Measurements from ENCODE around the gene IGFBP6.

Gene IGFBP6

GRCh38 chr12:53069621-53070410, 27.7 kb upstream of the IGFBP6 start:
- DNase-seq (ENCODE audit: extremely low read depth, insufficient read length): no peak
- H3K27me3 ChIP-seq (replicated peaks; ENCODE audit: control insufficient read depth, insufficient read depth, low read length): no peaks in the 10 kb centered on the region
- H3K4me3 ChIP-seq (replicated peaks; ENCODE audit: low read depth, low read length): no peak overlapping the region
- peaks cover 24% of the 10 kb centered on the region for H3K36me3 ChIP-seq (ENCODE audit: control insufficient read depth, insufficient read depth, low read length)
- TF ChIP-seq, protein P1, sequence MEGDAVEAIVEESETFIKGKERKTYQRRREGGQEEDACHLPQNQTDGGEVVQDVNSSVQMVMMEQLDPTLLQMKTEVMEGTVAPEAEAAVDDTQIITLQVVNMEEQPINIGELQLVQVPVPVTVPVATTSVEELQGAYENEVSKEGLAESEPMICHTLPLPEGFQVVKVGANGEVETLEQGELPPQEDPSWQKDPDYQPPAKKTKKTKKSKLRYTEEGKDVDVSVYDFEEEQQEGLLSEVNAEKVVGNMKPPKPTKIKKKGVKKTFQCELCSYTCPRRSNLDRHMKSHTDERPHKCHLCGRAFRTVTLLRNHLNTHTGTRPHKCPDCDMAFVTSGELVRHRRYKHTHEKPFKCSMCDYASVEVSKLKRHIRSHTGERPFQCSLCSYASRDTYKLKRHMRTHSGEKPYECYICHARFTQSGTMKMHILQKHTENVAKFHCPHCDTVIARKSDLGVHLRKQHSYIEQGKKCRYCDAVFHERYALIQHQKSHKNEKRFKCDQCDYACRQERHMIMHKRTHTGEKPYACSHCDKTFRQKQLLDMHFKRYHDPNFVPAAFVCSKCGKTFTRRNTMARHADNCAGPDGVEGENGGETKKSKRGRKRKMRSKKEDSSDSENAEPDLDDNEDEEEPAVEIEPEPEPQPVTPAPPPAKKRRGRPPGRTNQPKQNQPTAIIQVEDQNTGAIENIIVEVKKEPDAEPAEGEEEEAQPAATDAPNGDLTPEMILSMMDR (IDR thresholded peaks at IDR 0.05; ENCODE audit: insufficient read depth, low read length, poor library complexity, severe bottlenecking): no peak

DNA sequence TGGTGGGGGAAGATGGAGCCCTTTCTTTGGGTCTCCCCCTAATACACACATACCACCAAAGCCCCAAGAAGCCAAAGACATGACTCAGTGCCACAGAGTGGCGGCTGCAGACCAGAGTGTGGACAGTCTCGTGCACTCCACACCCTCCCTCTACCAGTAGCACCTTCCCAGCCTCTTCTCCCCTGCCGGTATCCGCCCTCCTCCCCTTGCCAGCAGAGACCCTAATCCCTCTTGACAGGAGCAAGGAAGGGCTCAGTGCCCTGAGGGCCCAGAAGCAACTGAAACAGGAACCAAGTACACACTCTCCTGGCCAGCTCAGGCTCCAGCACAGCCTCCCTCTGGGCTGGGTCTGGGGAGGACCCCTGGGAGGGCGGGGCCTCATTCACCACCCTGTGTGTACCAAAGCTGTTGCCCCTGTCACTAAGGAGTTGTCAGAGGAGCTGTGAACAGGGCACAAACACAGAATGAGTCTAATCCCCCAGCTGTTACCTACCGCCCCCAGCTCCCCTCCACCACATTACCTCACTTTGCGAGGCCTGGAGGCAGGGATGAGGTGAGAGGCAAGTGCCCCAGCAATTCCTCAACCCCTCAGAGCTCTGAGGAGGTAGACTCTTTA, 26.5 kb upstream of the IGFBP6 start:
- TF ChIP-seq, protein P1 (IDR thresholded peaks at IDR 0.05; ENCODE audit: insufficient read depth, low read length, poor library complexity, severe bottlenecking): no peak
- peaks cover 21% of the 10 kb centered on the region for H3K36me3 ChIP-seq (ENCODE audit: control insufficient read depth, insufficient read depth, low read length)
- H3K4me3 ChIP-seq (replicated peaks; ENCODE audit: low read depth, low read length): no peak overlapping the region
- no peak for DNase-seq (ENCODE audit: extremely low read depth, insufficient read length)
- H3K27me3 ChIP-seq (replicated peaks; ENCODE audit: control insufficient read depth, insufficient read depth, low read length): no peaks in the 10 kb centered on the region

DNA sequence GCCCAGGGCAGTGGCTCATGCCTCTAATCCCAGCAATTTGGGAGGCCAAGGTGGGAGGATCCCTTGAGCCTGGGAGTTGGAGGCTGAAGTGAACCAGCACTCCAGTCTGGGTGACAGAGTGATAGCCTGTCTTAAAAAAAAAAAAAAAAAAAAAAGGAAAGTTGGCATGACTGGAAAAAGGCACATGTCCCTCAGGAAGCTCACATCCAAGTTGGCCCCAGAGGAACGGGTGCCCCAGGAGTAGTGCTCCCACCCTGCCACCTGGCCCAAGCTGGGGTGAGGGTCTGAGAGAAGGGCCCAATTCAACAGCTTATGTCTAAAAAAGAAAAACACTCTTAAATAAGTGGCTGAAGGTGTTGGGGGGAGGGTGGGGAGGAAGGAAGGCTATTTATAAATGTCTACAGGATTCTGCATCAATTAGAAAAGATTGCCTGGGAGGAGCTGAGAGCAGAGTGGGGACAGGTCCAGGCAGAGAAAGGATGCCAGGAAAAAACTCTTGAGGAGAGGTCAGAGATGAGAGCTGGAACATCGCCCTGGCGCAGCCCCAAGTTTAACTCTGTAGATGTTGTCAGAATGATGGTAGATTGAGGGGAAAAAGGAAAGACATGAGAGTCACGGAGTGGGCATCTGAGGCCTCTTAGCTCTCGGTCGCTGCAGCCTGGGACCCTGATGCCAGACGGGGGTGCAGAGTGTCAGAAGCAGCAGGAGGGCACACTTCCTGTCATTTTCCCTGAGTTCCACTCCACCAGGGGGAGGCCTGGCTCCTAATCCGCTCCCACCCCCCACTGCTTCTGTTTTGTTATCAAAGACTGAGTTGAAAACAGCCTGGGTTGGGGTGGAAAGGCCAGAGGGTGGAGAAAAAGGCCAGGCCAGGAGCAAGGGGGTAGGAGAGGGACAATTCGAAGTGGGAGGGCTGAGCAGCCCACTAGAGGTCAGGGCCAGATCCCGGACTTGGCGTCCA, 25.6 kb upstream of the IGFBP6 start:
- H3K27me3 ChIP-seq (replicated peaks; ENCODE audit: control insufficient read depth, insufficient read depth, low read length): no peaks in the 10 kb centered on the region
- no peak for DNase-seq (ENCODE audit: extremely low read depth, insufficient read length)
- H3K4me3 ChIP-seq (replicated peaks; ENCODE audit: low read depth, low read length): no peak overlapping the region
- TF ChIP-seq, protein P1 (IDR thresholded peaks at IDR 0.05; ENCODE audit: insufficient read depth, low read length, poor library complexity, severe bottlenecking): no peak
- H3K36me3 ChIP-seq (ENCODE audit: control insufficient read depth, insufficient read depth, low read length): peaks cover 22% of the 10 kb centered on the region

DNA sequence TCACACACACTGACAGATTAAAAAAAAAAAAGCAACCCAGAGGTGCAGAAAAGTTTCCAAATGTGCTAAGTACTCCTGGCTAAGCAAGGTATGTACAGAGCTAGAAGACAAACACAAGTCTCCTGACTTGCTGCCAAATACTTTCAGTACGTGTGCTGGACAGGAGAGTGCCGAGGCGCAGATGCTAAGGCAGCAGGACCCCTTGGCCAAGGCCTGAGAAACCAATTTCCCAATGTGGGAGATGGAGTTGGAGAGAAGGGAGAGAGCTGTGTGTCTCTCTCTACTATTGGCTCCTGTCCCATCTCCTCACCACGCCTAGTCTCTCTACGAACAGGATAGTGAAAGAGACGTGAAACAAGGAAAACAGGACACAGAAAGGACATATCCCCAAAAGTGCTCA, 23.6 kb upstream of the IGFBP6 start:
- Histone ChIP-seq H3K36me3 (ENCODE audit: control insufficient read depth, insufficient read depth, low read length) (peaks cover 22% of the 10 kb centered on the region), H3K27me3 (replicated peaks; ENCODE audit: control insufficient read depth, insufficient read depth, low read length) (no peaks in the 10 kb centered on the region), H3K4me3 (replicated peaks; ENCODE audit: low read depth, low read length) (no peak overlapping the region)
- no peak for DNase-seq (ENCODE audit: extremely low read depth, insufficient read length)
- TF ChIP-seq, protein P1 (IDR thresholded peaks at IDR 0.05; ENCODE audit: insufficient read depth, low read length, poor library complexity, severe bottlenecking): no peak

DNA sequence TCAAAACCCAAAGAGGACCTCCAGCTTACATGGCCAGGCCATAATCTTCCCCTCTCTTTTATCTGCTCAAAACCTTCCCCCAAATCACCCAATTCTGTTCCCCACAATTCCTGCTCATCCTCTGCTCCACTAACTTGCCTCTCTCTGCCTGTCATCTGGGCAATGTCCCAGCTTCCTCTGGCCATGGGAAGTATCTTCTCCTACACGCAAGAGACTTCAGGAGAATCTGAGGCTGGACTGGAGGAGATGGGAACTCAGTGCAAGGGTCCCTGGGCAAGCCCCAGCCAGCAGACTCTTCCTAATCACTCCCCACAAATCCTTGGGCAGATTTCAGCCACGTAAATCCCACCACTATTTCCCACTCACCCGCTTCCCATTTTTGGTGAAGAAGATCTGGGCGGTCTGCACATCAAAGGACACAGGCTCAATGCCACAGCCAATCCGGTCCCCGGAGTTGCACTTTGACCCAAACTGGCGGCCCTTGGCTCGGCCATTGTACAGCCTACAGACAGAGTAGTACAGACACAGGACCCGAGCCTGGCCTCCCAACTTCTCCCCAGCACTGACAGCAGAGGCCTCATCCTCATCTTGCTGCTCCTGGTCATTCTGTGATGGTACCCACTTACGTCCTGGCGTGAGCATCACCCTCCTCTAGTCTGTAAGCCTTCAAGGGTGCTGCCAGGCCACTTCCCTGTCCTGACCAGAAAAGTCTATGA, 23.0 kb upstream of the IGFBP6 start:
- no peak for DNase-seq (ENCODE audit: extremely low read depth, insufficient read length)
- Histone ChIP-seq H3K4me3 (replicated peaks; ENCODE audit: low read depth, low read length) (no peak overlapping the region), H3K36me3 (ENCODE audit: control insufficient read depth, insufficient read depth, low read length) (peaks cover 22% of the 10 kb centered on the region), H3K27me3 (replicated peaks; ENCODE audit: control insufficient read depth, insufficient read depth, low read length) (no peaks in the 10 kb centered on the region)
- TF ChIP-seq, protein P1 (IDR thresholded peaks at IDR 0.05; ENCODE audit: insufficient read depth, low read length, poor library complexity, severe bottlenecking): no peak

Measured in GM06990 (cell line).